SH-SY5Y (cell line): ENCODE results near the gene NRAS.

Source experiments
- GATA2 ChIP-seq: IDR thresholded peaks from 2 replicates; pipeline ENCODE4 v1.6.1; 2011; ENCODE audit warnings: mild to moderate bottlenecking, low read depth, low read length
- GATA3 ChIP-seq: IDR thresholded peaks from 2 replicates; pipeline ENCODE4 v1.6.1; 2011; ENCODE audit warnings: low read depth, mild to moderate bottlenecking, low read length, moderate library complexity

GRCh38 chr1:114735479-114735878 lies 18.9 kb upstream of the NRAS start:
- TF ChIP-seq GATA2 (no peak), GATA3 (no peak)
